ENCODE measurements around the gene MAPK1. TPM values are rescaled to one million over a fixed set of nuclear protein-coding genes. Genes with fewer than 3 reads are reported as not detected.

Gene MAPK1
- total and polyA plus RNA-seq, 2 donors (not counting 3 experiments of a cell fraction or from before 2014, with no cell fraction given): 50.9 to 163 TPM

DNA sequence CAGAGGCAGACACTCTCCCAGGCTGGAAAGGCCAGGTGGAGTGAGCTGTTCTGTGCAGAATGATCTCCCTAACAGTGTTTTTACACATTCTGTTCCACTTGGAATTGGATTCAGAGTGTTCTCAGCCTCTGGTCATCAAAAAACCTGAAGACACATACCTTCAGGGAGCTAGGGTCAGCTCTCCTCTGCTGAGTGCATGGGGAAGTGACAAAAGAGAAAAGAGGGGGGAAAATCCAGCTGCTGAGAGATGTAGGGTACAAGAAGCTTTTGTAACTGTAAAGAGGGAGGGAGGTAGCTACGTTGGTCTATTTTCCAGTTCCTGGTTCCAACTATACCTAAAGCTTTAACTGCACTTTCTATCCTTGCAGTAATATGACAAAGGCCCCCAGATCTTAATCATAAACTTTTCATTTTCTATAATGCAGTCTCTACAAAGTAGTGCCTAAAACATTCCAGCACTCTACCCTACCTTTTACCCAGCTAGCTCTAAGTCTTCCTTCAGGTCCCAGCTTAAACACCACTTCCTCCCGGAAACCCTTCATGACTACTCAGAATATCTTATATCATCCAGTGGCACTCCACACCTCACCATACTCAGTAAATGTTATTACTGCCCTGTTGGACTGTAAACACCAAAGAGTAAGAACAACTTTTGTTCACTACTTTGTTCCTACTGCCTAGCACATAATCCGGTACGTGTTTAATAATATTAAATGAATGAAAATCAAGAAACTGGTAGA, 9.2 kb downstream of the MAPK1 start:
- H3K9ac ChIP-seq (replicated peaks; ENCODE audit: extremely low read depth, insufficient read depth, low read length): no peak overlapping the region
- DNase-seq (ENCODE audit: low read depth, low spot score) (no peak), FAIRE-seq (no peak)
- no TSS peak for BruUV-seq (replicated peaks)
- dilution Hi-C loops (cut with MboI; ENCODE audit: extremely low pct_ligation_motif_present, low sequenced_read_pairs) (loop anchor here (10.0 kb wide), 1 partner anchor 77 kb away; no protein-coding TSS in a partner anchor), intact Hi-C loops (cut with micrococcal nuclease) (no loop called here)
- no peaks in the 10 kb centered on the region for H3K4me1 ChIP-seq (ENCODE audit: control insufficient read depth, extremely low read depth, insufficient read depth, low read length)
- H4K20me1 ChIP-seq (replicated peaks; ENCODE audit: control insufficient read depth, extremely low read depth, insufficient read depth, low read length): peaks cover 25% of the 10 kb centered on the region
- H3K4me2 ChIP-seq (ENCODE audit: insufficient read depth, low read length): peak overlapping the region; percentile 32
- no peaks in the 10 kb centered on the region for H3K27me3 ChIP-seq (ENCODE audit: control insufficient read depth in 2 of 2, insufficient read depth in 2 of 2, low read length in 2 of 2)
- ChIA-PET POLR2A (no interaction called here), CTCF (interaction anchor here (0.8 kb wide), 1 partner anchor 83 kb away, joined by 3 read pairs; no protein-coding TSS in a partner anchor)
- no peak overlapping the region for H2AFZ ChIP-seq (ENCODE audit: low read depth, low read length)
- TF ChIP-seq POLR2A (IDR thresholded peaks at IDR 0.05; ENCODE audit: low read depth, low read length): no peak
- no peak for TF ChIP-seq CTCF (IDR thresholded peaks at IDR 0.05; ENCODE audit: extremely low read depth in 1 of 2, insufficient read depth in 1 of 2, low read depth in 1 of 2, low read length in 2 of 2)
- no peak for TF ChIP-seq FOS (IDR thresholded peaks at IDR 0.05; ENCODE audit: borderline replicate concordance, insufficient read depth, low read length)
- TF ChIP-seq GATA2 (IDR thresholded peaks at IDR 0.05; ENCODE audit: insufficient read depth, insufficient read length, low read depth, low read length): no peak
- no peak for TF ChIP-seq JUN (IDR thresholded peaks at IDR 0.05; ENCODE audit: borderline replicate concordance, insufficient read depth, insufficient read length, low read depth)
- no peak for TF ChIP-seq MYC (IDR thresholded peaks at IDR 0.05; ENCODE audit: low read depth, low read length)
- TF ChIP-seq MAX (IDR thresholded peaks at IDR 0.05; ENCODE audit: insufficient read depth, insufficient read length): no peak
- no peaks in the 10 kb centered on the region for H3K9me3 ChIP-seq (replicated peaks; ENCODE audit: control insufficient read depth, insufficient read depth, low read length)
- peaks cover 100% of the 10 kb centered on the region for H3K79me2 ChIP-seq (ENCODE audit: control insufficient read depth, insufficient read depth, low read length)
- H3K36me3 ChIP-seq (ENCODE audit: control insufficient read depth in 2 of 2, extremely low read depth in 1 of 2, insufficient read depth in 2 of 2, low read length in 2 of 2): no peaks in the 10 kb centered on the region
- H3K4me3 ChIP-seq (replicated peaks in 1 of 3; ENCODE audit: insufficient read depth in 1 of 3, low read depth in 1 of 3, low read length in 3 of 3): no peak overlapping the region
- H3K27ac ChIP-seq (ENCODE audit: insufficient read depth, low read depth, low read length): no peak overlapping the region
- H3K9me1 ChIP-seq (replicated peaks; ENCODE audit: control insufficient read depth, extremely low read depth, insufficient read depth, low read length): no peaks in the 10 kb centered on the region

Data from endothelial cell of umbilical vein (primary cell).